ENCODE results near the gene NEK6. TPM values are rescaled to one million over a fixed set of nuclear protein-coding genes. Genes with fewer than 3 reads are reported as not detected.

NEK6 gene
- total RNA-seq, 4 donors from 2014 or later, result 2.0 to 15.3 (median 7.3) TPM

DNA sequence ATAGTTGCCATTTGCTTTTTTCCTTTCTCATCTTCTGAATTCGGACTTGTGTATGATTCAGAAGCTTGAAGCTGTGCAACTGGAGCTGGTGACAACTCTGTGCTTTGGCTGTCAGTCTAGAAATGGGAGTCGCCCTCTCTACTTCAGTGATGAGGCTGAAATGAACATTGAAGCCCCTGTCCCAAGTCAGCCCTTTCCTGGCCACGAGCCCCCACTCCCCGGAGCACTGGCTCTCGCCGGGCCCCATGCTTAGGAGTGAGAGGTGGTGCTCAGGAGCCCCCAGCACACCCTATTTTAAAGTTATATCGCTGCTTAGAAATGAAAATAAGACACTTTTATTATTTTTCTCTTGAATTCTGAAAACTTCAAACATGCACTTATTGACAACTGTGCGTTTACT lies 91.5 kb downstream of the NEK6 start:
- H3K4me1 ChIP-seq, result no peaks in the 10 kb centered on the region
- no peak overlapping the region for H3K27ac ChIP-seq
- WGBS, 2 donors, result 91 to 93% methylated on average over 7 to 8 of the region's 8 CpGs
- no peak overlapping the region for H3K4me3 ChIP-seq
- TF ChIP-seq, protein P1, sequence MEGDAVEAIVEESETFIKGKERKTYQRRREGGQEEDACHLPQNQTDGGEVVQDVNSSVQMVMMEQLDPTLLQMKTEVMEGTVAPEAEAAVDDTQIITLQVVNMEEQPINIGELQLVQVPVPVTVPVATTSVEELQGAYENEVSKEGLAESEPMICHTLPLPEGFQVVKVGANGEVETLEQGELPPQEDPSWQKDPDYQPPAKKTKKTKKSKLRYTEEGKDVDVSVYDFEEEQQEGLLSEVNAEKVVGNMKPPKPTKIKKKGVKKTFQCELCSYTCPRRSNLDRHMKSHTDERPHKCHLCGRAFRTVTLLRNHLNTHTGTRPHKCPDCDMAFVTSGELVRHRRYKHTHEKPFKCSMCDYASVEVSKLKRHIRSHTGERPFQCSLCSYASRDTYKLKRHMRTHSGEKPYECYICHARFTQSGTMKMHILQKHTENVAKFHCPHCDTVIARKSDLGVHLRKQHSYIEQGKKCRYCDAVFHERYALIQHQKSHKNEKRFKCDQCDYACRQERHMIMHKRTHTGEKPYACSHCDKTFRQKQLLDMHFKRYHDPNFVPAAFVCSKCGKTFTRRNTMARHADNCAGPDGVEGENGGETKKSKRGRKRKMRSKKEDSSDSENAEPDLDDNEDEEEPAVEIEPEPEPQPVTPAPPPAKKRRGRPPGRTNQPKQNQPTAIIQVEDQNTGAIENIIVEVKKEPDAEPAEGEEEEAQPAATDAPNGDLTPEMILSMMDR (IDR thresholded peaks at IDR 0.05), result no peak
- TF ChIP-seq POLR2A (IDR thresholded peaks at IDR 0.05), result no peak
- no peak for DNase-seq
- intact Hi-C loops (cut with DNase I), result no loop called here
- no peaks in the 10 kb centered on the region for H3K9me3 ChIP-seq
- H3K27me3 ChIP-seq, result no peaks in the 10 kb centered on the region
- H3K36me3 ChIP-seq, result peaks cover 34 to 100% (median 41%) of the 10 kb centered on the region in 3 donors

GRCh38 chr9:124349675-124350493 lies 92.1 kb downstream of the NEK6 start:
- no peak for TF ChIP-seq POLR2A (IDR thresholded peaks at IDR 0.05)
- TF ChIP-seq, protein P1 (IDR thresholded peaks at IDR 0.05), result no peak
- intact Hi-C loops (cut with DNase I), result no loop called here
- Histone ChIP-seq H3K27ac (no peak overlapping the region), H3K36me3 (peaks cover 40 to 100% (median 44%) of the 10 kb centered on the region in 3 donors), H3K27me3 (no peaks in the 10 kb centered on the region), H3K9me3 (no peaks in the 10 kb centered on the region), H3K4me3 (no peak overlapping the region), H3K4me1 (no peaks in the 10 kb centered on the region)
- 85 to 94% methylated on average over 10 to 16 of the region's 25 CpGs for WGBS, 2 donors
- DNase-seq, result no peak

- TF ChIP-seq POLR2A (IDR thresholded peaks at IDR 0.05), result no peak
- TF ChIP-seq, protein P1 (IDR thresholded peaks at IDR 0.05), result no peak
- Histone ChIP-seq H3K4me3 (no peak overlapping the region), H3K9me3 (no peaks in the 10 kb centered on the region), H3K27ac (no peak overlapping the region), H3K27me3 (no peaks in the 10 kb centered on the region), H3K4me1 (no peaks in the 10 kb centered on the region), H3K36me3 (peaks cover 45 to 100% (median 48%) of the 10 kb centered on the region in 3 donors)
- 90 to 92% methylated on average over 11 of the region's 16 CpGs for WGBS, 2 donors
- DNase-seq, result no peak
- intact Hi-C loops (cut with DNase I), result no loop called here
These were observed 92.9 kb downstream of the NEK6 start for GRCh38 chr9:124350494-124351263.

GRCh38 chr9:124351672-124352468 lies 94.1 kb downstream of the NEK6 start:
- H3K27ac ChIP-seq, result no peak overlapping the region
- H3K4me1 ChIP-seq, result no peaks in the 10 kb centered on the region
- intact Hi-C loops (cut with DNase I), result no loop called here
- peaks cover 48 to 100% (median 51%) of the 10 kb centered on the region in 3 donors for H3K36me3 ChIP-seq
- WGBS, 2 donors, result 79 to 81% methylated on average over 14 to 15 of the region's 15 CpGs
- no peak for DNase-seq
- no peaks in the 10 kb centered on the region for H3K27me3 ChIP-seq
- no peaks in the 10 kb centered on the region for H3K9me3 ChIP-seq
- TF ChIP-seq POLR2A (IDR thresholded peaks at IDR 0.05), result no peak
- TF ChIP-seq, protein P1 (IDR thresholded peaks at IDR 0.05), result no peak
- H3K4me3 ChIP-seq, result no peak overlapping the region

Data from esophagus squamous epithelium (tissue), 5 donors.